NCI-H1417 treated with DMSO at 0.1 percent for 48 hours (cell line): Measurements from ENCODE around the gene C18orf63.
A peak's percentile ranks its signal among the peaks of the same experiment; 100 is the strongest.
"Not testable (repeated sequence)": the region's sequence is repeated elsewhere in the genome, so short reads cannot be mapped to it uniquely, and the experiment has no call there.

Source experiments
- DNase-seq: peaks from one replicate; lab custom pipeline; 2025; lab: John Stamatoyannopoulos, UW

Gene C18orf63

DNA sequence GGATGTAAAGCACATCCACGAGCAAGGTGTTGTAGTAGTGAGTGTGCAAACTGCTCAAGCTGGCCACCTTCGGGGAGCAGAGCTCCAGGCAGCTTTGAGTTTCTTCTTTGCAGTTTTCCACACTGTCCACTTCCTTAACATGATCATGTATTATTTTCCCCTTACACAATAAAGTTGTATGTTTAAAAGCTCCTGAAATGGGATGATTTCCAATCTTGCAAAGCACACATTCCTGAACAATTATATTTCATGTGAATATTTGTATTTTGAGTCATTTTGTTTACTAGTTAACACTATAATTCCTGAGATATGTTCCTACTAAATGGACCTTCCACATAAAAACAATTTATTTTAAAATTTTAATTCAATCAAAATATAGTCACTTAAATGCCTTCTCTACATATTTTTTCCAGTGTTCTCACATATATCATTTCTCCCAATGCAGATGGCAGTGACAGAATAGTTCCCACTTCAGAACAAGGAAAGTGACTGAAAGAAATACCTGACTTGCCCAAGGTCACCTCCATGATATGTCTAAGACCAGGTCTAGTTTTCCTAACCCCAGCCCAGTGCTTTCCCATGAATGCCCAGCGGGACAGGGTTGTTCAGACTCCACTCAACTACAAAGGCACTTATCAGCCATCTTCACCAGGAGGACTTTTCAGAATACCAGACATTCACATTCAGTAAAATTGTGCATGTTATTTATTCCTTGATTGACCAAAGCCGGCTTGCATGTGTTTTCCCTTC is 29.4 kb upstream of the C18orf63 start:
- no peak for DNase-seq

GRCh38 chr18:74286856-74287255 is 28.8 kb upstream of the C18orf63 start:
- no peak for DNase-seq

GRCh38 chr18:74288041-74288440 is 27.6 kb upstream of the C18orf63 start:
- peak; percentile 65 for DNase-seq

- DNase-seq = no peak
Observed at GRCh38 chr18:74288730-74289129, 26.9 kb upstream of the C18orf63 start.

GRCh38 chr18:74289137-74289536 is 26.5 kb upstream of the C18orf63 start:
- no peak for DNase-seq

DNA sequence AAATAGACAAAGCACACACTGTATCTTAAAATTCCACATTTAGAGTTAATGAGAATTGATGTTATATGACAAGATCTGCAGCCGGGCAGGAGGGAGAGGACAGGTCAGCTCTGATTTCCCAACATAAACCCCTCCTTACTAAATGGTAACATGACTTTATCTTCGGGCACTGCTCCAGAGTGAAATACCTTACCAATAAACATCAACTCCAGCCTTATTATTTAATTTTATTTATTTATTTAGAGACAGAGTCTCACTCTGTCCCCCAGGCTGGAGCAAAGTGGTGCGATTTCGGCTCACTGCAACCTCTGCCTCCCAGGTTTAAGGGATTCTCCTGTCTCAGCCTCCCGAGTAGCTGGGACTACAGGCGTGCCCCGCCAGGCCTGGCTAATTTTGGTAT is 25.6 kb upstream of the C18orf63 start:
- no peak for DNase-seq

DNA sequence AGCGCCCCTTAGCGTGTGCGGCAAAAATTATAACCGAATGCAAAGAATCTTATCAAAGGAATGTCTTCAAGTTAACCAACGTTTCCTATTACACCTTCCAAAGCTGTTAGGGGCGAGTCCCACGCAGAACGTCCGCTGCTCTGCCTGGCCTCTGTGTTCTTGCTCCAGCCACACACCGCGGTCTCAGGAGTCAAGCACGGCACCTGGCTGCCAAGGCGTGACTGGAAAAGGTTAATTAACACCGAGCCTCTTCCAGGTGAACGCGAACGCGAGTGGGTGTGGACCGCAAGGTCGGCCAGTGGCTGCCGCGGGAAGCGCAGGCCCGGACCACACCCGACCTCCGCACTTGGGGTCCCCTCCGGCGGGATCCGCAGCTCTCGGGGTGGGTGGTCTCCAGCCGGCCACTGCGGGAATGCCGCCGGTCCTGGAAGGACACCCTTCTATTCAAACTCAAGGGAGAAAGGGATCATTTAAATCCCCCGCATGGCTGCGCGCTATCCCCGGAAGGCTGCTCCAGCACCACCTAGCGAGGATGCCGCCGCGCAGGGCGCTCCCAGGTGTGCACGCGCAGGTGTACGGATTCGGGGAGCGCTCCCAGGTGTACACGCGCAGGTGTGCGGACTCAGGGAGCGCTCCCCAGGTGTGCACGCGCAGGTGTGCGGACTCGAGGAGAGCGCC is 24.7 kb upstream of the C18orf63 start:
- no peak for DNase-seq

- DNase-seq = no peak
Observed at GRCh38 chr18:74291472-74291770, 24.2 kb upstream of the C18orf63 start.

DNA sequence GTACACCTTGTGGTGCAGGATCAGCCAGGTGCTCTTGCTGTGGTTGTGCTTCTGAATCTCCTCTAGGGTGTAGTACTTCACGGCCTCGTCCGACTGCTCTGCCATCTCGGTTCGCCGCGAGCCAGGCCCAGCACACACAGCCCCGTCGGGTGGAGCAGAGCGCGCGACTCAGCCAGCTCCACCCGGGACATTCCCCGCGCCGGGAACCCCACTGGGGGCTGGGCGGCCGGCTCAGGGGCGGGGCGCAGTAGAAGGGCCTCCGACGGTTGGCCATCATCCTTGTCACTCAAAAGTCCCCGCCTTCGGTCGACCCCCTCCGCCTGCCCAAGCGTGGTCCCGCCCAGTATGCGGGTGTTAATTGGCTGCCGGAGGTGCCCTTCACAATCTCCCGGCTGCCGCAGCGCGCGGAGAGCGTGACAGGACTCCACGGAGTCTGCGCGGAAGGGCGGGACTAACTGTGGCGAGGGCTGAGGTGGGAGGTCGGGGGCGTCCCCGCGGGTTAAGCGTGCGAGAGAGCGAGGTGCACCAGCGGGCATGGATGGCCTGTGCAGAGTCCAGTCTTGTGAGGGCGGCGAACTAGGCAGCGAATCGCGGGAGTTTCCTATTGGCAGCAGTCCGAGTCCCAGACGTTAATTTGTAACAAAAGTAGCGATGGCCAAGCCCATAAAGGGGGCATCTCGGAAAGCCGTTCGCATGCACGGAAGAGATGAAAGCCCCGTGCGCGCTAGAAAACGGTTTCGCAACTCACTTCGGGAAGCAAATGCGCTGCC is 23.7 kb upstream of the C18orf63 start, which contains the start of gene CYB5A:
Gene CYB5A (minus strand): TSS at position 193 of the 770 bp plus-strand sequence. CDS start 88 bp downstream, at position 105.
- peak; percentile 80 for DNase-seq

DNA sequence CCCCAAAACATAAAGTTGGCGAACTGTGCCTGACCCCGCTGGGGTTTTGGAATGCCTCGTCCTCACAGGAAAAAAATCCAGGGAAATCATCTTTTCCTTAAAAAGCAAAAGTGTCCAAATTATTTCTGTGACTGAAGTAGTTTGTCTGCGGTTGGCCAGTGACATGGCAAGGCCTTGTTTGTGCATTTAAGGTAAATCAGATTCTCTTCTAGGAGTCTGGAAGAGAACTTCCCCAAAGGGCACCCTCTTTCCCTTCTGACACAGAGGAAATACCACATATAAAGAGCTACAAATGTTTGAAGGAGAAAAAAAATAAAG is 23.1 kb upstream of the C18orf63 start:
- no peak for DNase-seq

- not testable (repeated sequence) for DNase-seq
Observed at GRCh38 chr18:74292982-74293381, 22.7 kb upstream of the C18orf63 start.

- no peak for DNase-seq
Observed at GRCh38 chr18:74294526-74294925, 21.1 kb upstream of the C18orf63 start.

DNA sequence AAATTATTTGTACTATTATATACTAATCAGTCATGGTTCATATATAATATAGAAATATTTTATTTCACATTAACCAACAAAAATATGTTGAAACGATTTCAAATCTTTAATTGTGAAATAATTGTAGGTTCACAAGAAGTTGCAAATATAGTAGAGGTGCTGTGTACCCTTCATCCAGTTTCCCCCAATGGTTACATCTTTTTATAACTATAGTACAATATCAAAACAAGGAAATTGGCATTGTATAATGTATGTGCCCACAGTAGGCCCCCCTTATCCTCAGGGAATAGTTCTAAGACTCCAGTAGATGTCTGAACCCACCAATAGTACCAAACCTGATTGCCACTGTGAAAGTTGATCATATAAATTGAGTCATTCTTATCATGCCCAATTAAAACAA is 16.5 kb upstream of the C18orf63 start:
- DNase-seq = no peak

- DNase-seq = no peak
Observed at GRCh38 chr18:74299746-74300145, 15.9 kb upstream of the C18orf63 start.

DNA sequence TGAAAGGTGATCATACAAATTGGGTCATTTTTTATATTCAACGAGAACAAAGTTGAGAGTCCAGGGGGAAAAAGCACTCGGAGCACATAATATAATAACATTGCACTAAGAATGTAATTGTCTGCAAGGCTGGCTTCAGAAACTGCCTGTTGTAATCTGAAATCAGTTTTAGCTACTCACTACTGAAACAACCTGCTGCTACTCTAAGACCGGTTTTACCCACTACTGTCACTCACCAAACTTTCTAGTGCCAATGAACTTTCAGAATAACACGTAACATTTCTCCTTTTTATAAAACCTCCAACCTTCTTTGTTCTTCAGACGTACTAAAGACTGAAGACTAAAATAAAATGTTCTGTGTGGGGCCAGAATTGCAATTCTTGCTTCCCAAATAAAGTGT is 12.3 kb upstream of the C18orf63 start:
- no peak for DNase-seq

DNA sequence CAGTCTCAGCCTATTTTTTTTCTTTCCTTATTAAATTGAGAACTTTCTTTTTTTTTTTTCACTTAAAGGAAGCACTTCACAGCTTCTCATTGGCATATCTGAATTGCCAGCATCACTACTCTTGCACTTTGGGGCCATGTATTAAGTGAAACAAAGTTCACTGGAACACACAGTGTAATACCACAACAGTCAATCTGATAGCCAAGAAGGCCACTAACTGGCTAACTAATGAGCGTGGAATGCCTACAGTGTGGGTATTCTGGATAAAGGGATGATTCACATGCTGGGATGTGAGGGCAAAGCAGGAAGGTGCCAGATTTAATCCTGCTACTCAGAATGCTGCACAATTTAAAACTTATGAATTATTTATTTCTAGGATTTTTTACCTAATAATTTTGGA is 11.7 kb upstream of the C18orf63 start:
- no peak for DNase-seq

DNA sequence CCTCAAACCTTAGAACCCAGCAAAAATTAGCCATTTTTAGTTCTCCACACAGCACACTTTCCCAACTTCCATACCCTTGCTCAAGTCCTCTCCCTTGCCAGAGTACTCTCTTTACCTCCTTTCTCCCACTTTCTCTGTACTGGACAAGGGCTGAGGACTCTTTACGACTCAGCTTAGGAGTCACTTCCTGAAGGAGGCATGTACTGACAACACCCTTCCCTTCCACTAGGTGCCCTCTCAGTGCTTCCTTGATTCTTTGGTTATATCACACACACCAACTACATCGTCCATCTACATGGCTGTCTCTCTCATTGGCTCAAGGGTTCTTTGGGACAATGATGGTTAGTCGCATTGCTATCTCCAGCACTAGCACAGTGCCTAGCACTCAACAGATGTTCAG is 5.2 kb upstream of the C18orf63 start:
- no peak for DNase-seq

DNA sequence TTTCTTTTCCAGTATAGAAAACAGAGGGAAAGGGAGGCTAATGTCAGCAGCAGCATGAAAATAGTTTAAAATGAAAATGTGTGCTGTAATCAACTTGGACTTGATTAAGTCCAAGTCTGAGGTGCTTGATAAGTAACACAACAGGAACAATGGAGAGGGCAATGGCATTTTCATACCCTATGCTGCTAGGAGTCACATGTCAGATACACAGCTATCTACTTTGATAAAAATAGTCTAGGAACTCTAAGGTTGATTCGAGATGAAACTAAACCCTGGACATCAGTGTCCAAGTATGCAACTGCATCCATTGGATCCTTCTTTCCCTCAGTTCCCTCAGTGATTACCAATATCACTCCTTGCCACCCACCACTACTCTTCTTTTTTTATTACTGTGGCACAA is 4.6 kb upstream of the C18orf63 start:
- DNase-seq = no peak

GRCh38 chr18:74314759-74315463 is 728 bp upstream of the C18orf63 start:
- no peak for DNase-seq

DNA sequence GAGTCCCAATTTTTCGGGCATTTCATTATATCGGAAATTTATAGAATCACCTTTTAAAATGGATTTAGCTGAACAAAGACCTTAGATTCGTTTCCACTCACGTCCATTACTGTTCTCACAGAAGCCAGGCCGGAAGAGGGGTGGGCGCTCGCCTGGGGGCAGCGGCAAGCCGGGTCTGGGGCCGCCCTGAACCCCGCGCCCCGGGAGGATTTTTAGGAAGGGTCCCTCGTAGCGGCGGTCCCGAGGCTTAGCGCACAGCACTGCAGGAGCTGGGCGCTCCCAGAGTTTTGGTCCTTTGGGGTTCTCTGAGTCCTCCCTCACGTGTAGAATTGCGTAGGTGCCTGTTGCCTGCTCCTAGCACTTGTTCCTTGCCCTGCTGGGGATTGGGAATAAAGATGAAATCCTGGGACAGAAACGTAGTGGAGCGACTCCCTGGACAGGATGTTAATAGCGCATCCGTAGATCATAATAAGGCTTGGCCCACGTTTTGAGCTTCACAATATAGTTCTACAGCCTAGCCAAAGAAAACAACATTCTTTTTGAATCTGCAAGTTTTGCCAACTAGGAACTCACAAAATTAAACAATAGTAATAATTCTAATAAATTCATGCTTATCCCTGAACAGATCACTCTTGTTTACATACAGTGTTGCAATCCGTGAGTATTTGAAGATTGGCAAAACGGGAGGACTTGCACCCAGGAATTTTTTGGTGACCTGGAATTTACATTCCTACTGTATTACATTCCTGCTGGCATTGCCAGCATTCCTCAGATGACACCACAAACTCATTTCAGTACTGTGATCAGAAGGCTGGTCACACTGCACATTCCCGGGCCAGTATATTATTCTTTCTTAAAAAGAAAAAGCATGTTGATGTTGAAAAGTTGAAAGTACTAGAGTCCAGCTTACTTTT is 875 bp downstream of the C18orf63 start:
- DNase-seq = no peak

DNA sequence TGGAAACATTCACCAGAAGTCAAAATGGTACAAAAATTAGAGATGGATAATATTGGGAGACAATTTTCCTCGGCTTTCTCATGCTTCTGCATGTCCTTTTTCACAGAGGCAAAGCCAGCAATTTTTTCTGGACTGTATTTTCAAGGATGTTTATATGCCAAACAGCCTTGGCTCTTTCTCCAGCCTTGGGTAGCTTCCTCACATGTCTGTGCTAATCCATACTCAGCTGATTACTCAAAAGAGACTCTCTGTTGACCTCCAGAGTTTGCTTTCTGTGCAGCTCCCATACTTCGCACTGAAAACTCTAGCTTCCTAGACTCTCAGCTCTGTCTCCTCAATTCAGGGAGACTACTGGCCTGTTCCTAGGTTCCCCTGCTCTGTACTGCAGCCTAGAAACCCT is 10.6 kb downstream of the C18orf63 start:
- DNase-seq = no peak

DNA sequence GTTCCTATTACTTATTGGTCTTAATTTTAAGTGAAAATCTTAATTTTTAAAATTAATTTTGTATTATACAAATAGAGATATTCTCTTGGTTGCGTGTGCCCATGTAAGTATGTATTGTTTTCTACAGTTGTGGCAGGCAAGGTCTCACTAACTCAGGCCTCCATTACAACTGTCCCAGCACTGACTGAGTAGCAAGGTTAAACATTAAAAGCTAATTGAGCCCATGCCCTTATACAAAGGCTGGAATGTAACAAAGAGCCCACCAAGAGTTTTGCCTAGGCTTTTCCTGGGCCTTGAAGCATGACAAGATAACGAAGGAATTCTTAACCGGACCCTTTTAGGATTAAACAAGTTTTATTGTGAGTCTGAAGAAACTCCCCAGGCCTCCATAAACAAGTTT is 11.2 kb downstream of the C18orf63 start:
- DNase-seq = not testable (repeated sequence)
